Right atrium auricular region (tissue), 2 donors: Measurements from ENCODE around the gene PIK3R2. TPM values are rescaled to one million over a fixed set of nuclear protein-coding genes. Genes with fewer than 3 reads are reported as not detected.

Experiments used
- DNase-seq: peaks from one replicate; pipeline ENCODE4 v3.0.0-alpha.2; 2019; ENCODE audit warnings: low spot score
- H3K27ac ChIP-seq, 2 donors: fragments of 200-600 bp; sonication (generic); 1 replicate in 1 of 2; 2 replicates in 1 of 2; pipeline ENCODE4 v1.5.1; 2016 to 2019
- H3K27me3 ChIP-seq, 2 donors: fragments of 200-600 bp; sonication (generic); one replicate each; pipeline versions ENCODE4 v1.5.1 to v1.6.0; 2017 to 2019
- H3K36me3 ChIP-seq: fragments of 200-600 bp; sonication (generic); one replicate; pipeline ENCODE4 v1.5.1; 2016
- H3K4me1 ChIP-seq, 2 donors: fragments of 200-600 bp; sonication (generic); one replicate each; pipeline versions ENCODE4 v1.5.1 to v1.6.0; 2017 to 2019
- H3K4me3 ChIP-seq, 2 donors: fragments of 200-600 bp; sonication (generic); 1 replicate in 1 of 2; 2 replicates in 1 of 2; pipeline ENCODE4 v1.5.1; 2017 to 2019; ENCODE audit warnings: mild to moderate bottlenecking in 1 of 2, moderate library complexity in 1 of 2
- H3K9me3 ChIP-seq, 2 donors: fragments of 200-600 bp; sonication (generic); one replicate each; pipeline ENCODE4 v1.5.1; 2019
- CTCF ChIP-seq, 2 donors: fragments of 200-600 bp; sonication (generic); IDR thresholded peaks; one replicate each; pipeline ENCODE4 v1.5.1; 2019; ENCODE audit warnings: antibody characterized with exemption in 2 of 2
- total RNA-seq, 2 donors: library from RNA; depleted of rRNA; stranded (reverse); fragments of >200 nt; gene quantifications; one replicate each; pipeline ENCODE4 v1.1.0, GENCODE V29; 2016

Gene PIK3R2
- total RNA-seq, 2 donors from 2014 or later = 18.7 to 19.0 TPM

GRCh38 chr19:18120127-18120526 is 32.8 kb upstream of the PIK3R2 start:
- DNase-seq = no peak
- Histone ChIP-seq H3K4me1 (peaks cover 0 to 24% of the 10 kb centered on the region in 2 donors), H3K36me3 (peaks cover 4% of the 10 kb centered on the region), H3K27me3 (no peaks in the 10 kb centered on the region), H3K9me3 (no peaks in the 10 kb centered on the region), H3K27ac (no peak overlapping the region), H3K4me3 (no peak overlapping the region)
- no peak for TF ChIP-seq CTCF (IDR thresholded peaks at IDR 0.05)

GRCh38 chr19:18121166-18121565 is 31.8 kb upstream of the PIK3R2 start:
- Histone ChIP-seq H3K27ac (no peak overlapping the region), H3K27me3 (no peaks in the 10 kb centered on the region), H3K4me3 (no peak overlapping the region), H3K36me3 (peaks cover 4% of the 10 kb centered on the region), H3K4me1 (peaks cover 0 to 24% of the 10 kb centered on the region in 2 donors), H3K9me3 (no peaks in the 10 kb centered on the region)
- no peak for DNase-seq
- no peak for TF ChIP-seq CTCF (IDR thresholded peaks at IDR 0.05)

GRCh38 chr19:18122424-18122823 is 30.5 kb upstream of the PIK3R2 start:
- no peaks in the 10 kb centered on the region for H3K9me3 ChIP-seq
- DNase-seq = no peak
- no peak for TF ChIP-seq CTCF (IDR thresholded peaks at IDR 0.05)
- H3K27ac ChIP-seq = no peak overlapping the region
- no peaks in the 10 kb centered on the region for H3K27me3 ChIP-seq
- peaks cover 4% of the 10 kb centered on the region for H3K36me3 ChIP-seq
- H3K4me1 ChIP-seq = peaks cover 0 to 20% of the 10 kb centered on the region in 2 donors
- H3K4me3 ChIP-seq = no peak overlapping the region

- Histone ChIP-seq H3K9me3 (no peaks in the 10 kb centered on the region), H3K4me1 (peaks cover 0 to 16% of the 10 kb centered on the region in 2 donors), H3K27ac (peak overlapping the region; percentile 10 to 16), H3K4me3 (no peak overlapping the region), H3K27me3 (no peaks in the 10 kb centered on the region), H3K36me3 (peaks cover 9% of the 10 kb centered on the region)
- no peak for TF ChIP-seq CTCF (IDR thresholded peaks at IDR 0.05)
- no peak for DNase-seq
Measured at GRCh38 chr19:18122860-18123795, 29.8 kb upstream of the PIK3R2 start.

GRCh38 chr19:18123819-18124218 is 29.1 kb upstream of the PIK3R2 start:
- H3K4me3 ChIP-seq = no peak overlapping the region
- H3K9me3 ChIP-seq = no peaks in the 10 kb centered on the region
- H3K36me3 ChIP-seq = peaks cover 11% of the 10 kb centered on the region
- H3K27me3 ChIP-seq = no peaks in the 10 kb centered on the region
- H3K4me1 ChIP-seq = peaks cover 0 to 9% of the 10 kb centered on the region in 2 donors
- no peak for DNase-seq
- no peak for TF ChIP-seq CTCF (IDR thresholded peaks at IDR 0.05)
- peak overlapping the region; percentile 10 to 16 for H3K27ac ChIP-seq
